ENCODE results near the gene ATP6AP1.

- TF ChIP-seq POLR2A (IDR thresholded peaks at IDR 0.05), result no peak
- TF ChIP-seq, protein P1, sequence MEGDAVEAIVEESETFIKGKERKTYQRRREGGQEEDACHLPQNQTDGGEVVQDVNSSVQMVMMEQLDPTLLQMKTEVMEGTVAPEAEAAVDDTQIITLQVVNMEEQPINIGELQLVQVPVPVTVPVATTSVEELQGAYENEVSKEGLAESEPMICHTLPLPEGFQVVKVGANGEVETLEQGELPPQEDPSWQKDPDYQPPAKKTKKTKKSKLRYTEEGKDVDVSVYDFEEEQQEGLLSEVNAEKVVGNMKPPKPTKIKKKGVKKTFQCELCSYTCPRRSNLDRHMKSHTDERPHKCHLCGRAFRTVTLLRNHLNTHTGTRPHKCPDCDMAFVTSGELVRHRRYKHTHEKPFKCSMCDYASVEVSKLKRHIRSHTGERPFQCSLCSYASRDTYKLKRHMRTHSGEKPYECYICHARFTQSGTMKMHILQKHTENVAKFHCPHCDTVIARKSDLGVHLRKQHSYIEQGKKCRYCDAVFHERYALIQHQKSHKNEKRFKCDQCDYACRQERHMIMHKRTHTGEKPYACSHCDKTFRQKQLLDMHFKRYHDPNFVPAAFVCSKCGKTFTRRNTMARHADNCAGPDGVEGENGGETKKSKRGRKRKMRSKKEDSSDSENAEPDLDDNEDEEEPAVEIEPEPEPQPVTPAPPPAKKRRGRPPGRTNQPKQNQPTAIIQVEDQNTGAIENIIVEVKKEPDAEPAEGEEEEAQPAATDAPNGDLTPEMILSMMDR (IDR thresholded peaks at IDR 0.05), result no peak
Observed at GRCh38 chrX:154466907-154467306, 38.4 kb downstream of the ATP6AP1 start.

Measured in testis (tissue), 2 donors.